HG03439 (cell line): ENCODE measurements around the gene ABHD14A.

ENCODE experiments used
- ATAC-seq: cut with Tn5 transposase; IDR thresholded peaks from one replicate; pipeline ENCODE4 v1.9.1; 2021; ENCODE audit warnings: mild to moderate bottlenecking, moderate library complexity; ENCODE audit not compliant: unreplicated experiment

ABHD14A gene

GRCh38 chr3:51940648-51941462 lies 34.0 kb upstream of the ABHD14A start:
- no peak for ATAC-seq

- ATAC-seq = no peak
Observed at GRCh38 chr3:51941463-51941797, 33.4 kb upstream of the ABHD14A start.

GRCh38 chr3:51941798-51942602 lies 32.9 kb upstream of the ABHD14A start, which contains the start of the genes PARP3 and RRP9:
Gene PARP3 (plus strand): TSS chr3:51942363. CDS start chr3:51943356, 993 bp downstream.
Gene RRP9 (minus strand): TSS chr3:51941904. CDS start chr3:51941867, 37 bp downstream.
- peak; percentile 93 for ATAC-seq

- ATAC-seq = peak; percentile 2
Observed at GRCh38 chr3:51942603-51943450, 32.0 kb upstream of the ABHD14A start.

- ATAC-seq = no peak
Observed at GRCh38 chr3:51943451-51944391, 31.1 kb upstream of the ABHD14A start.

GRCh38 chr3:51944451-51945021 lies 30.3 kb upstream of the ABHD14A start:
- ATAC-seq = no peak

- ATAC-seq = no peak
Observed at GRCh38 chr3:51945031-51945840, 29.6 kb upstream of the ABHD14A start.

GRCh38 chr3:51945926-51946705 lies 28.7 kb upstream of the ABHD14A start:
- no peak for ATAC-seq

- no peak for ATAC-seq
Observed at GRCh38 chr3:51946796-51947195, 28.1 kb upstream of the ABHD14A start.

GRCh38 chr3:51947215-51947900 lies 27.5 kb upstream of the ABHD14A start:
- ATAC-seq = no peak

- ATAC-seq = no peak
Observed at GRCh38 chr3:51948016-51948580, 26.8 kb upstream of the ABHD14A start.

GRCh38 chr3:51949121-51949520 lies 25.7 kb upstream of the ABHD14A start:
- ATAC-seq = no peak

GRCh38 chr3:51950899-51951298 lies 24.0 kb upstream of the ABHD14A start:
- no peak for ATAC-seq

GRCh38 chr3:51953445-51953844 lies 21.4 kb upstream of the ABHD14A start:
- no peak for ATAC-seq

- ATAC-seq = no peak
Observed at GRCh38 chr3:51954105-51954504, 20.8 kb upstream of the ABHD14A start.

- no peak for ATAC-seq
Observed at GRCh38 chr3:51954713-51955112, 20.2 kb upstream of the ABHD14A start.
